Islet of Langerhans (tissue), 1 donor: ENCODE data around the gene SYNDIG1.

Experiments used
- FAIRE-seq: peaks from one replicate; lab custom pipeline; 2011; peaks lifted over from hg19 to GRCh38; lab: Jason Lieb, UNC

Gene SYNDIG1

GRCh38 chr20:24473435-24474223, 4.2 kb downstream of the SYNDIG1 start:
- no peak for FAIRE-seq

- no peak for FAIRE-seq
These were observed 8.6 kb downstream of the SYNDIG1 start for GRCh38 chr20:24477831-24478547.

- no peak for FAIRE-seq
These were observed 9.2 kb downstream of the SYNDIG1 start for GRCh38 chr20:24478584-24478983.

DNA sequence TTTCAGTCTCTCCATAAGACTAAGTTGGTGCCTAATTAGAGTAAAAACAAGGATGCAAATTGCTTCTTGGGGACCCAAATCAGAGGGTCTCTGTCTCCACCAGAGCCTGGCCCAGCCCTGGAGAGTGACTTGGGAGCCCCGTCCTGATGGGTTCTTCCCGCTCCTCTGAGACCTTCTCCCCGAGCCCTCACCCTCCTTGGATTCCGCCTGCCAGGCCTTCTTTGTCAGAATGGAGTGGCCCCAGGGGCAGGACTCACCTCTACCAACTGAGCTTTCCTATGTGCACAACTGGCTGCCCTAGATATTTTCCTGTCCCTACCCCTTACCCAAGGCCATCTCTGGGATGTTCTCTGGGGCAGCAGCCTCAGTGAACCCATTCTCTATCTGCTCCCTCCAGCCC, 9.7 kb downstream of the SYNDIG1 start:
- FAIRE-seq: no peak

- FAIRE-seq: no peak
These were observed 10.2 kb downstream of the SYNDIG1 start for GRCh38 chr20:24479595-24479994.

GRCh38 chr20:24480509-24480908, 11.1 kb downstream of the SYNDIG1 start:
- FAIRE-seq: no peak

DNA sequence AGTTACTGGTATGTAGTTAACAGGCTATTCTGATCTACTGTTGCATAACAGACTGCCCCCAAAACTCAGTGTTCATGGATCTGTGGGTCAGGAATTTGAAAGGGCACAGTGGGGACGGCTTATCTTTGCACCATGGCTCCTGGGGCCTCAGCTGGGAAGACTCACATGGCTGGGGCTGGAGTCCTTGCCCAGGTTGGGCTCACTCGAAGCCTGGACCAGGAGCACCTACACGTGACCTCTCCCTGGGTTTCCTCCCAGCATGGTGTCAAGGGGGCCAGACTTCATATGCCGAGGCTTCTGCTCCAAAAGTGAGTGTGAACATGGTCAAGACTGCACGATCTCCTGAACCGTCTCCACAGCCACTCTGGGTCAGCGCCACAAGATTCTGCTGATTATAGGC, 11.7 kb downstream of the SYNDIG1 start:
- FAIRE-seq: no peak

DNA sequence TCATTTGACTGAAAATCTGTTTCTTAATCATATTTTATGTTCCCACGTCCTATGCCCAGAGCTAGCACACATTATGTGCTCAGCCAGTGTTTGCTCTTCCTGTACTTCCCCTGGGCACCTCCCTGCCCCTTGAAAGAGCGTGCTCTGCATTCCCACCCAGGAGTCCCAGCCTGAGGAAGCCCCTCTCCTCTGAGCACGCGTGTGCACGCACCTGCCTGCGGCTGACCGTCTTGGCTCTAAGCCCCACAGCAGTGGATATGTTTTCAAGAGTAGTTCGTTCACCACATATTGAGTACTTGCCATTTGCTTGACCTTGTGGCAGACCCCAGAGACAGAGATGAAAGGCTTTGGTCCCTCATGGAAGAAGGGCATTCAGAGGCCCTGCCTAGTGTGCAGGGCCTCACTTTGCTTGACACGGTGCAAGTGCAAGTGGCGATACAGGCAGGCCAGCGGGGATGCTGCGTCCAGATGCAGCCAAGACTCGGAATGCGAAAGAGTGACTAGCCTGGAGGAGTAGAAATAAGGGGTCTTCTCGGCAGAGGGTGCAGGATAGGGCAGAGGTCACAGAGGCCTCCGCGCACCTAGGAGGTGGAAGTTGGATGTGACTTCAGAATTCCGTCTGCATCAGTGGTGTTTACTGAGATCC, 14.1 kb downstream of the SYNDIG1 start:
- FAIRE-seq: no peak

DNA sequence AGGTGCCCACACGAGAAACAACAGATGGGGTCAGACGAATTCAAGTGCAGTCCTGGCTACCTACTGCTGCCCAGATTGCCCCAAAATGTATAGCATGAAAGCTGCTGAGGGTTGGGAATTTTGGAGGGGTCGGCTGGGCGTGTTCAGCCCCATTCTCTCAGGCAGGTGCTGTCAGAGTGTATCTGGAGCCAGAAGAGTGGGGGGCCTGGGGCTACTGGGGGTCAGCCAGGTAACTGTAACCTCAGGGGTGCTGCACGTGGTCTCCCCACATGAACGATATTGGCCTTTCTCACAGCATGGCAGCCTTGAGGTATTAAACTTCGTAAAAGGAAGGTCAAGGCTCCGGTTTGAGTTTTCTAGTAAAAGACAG, 14.6 kb downstream of the SYNDIG1 start:
- no peak for FAIRE-seq

DNA sequence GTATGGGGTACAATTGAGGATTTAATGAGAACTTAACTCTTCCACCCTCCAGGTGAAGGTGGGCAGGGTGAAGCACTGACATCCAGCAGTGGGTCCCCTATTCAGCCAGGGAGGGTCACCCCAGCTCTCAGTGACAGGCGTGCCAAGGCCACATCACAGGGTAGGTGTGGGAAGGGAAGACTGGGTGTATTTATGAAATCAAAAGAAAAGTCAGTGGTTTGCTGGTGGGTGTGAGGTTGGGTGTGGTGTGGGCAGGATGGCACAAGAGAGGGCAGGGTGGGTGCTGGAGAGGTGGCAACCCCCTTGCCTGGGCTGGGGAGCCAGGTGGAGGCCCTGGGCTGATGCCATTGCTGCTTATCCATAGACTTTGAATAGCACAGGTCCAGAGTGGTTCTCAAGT, 16.6 kb downstream of the SYNDIG1 start:
- FAIRE-seq: no peak

DNA sequence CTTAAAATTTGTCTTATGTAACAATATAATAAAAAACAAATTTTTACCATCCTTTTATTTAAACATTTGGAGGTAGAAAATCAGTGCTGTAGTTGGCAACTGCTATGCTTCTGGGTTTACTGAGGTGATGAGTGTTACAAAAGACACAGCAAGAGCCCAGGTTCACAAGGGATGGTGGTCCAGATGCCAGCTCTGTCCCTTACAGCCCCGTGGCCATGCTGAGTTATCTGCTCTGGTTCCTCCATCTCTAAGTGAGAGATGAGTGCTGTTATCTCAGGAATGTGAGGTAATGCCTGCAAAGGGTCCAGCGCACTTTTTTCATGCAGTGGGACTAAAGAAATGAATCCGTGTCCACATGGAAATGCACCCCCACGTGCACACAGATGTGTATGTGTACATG, 17.8 kb downstream of the SYNDIG1 start:
- FAIRE-seq: no peak

- FAIRE-seq: no peak
These were observed 18.2 kb downstream of the SYNDIG1 start for GRCh38 chr20:24487648-24488047.

- no peak for FAIRE-seq
These were observed 18.8 kb downstream of the SYNDIG1 start for GRCh38 chr20:24488064-24488799.

- no peak for FAIRE-seq
These were observed 19.4 kb downstream of the SYNDIG1 start for GRCh38 chr20:24488800-24489175.

DNA sequence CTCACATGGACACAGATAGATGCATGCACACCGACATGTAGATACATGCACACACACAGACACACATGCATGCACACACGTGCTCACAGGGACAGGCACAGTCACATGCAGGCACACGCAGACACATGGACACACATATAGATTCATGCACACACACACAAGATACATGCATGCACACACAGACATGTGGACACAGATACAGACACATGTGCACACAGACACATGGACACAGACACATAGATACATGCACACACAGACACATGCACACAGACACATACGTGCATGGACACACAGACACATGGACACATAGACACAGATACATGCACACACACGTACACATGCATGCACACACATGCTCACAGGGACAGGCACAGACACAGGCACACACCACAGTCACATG, 19.8 kb downstream of the SYNDIG1 start:
- FAIRE-seq: no peak

GRCh38 chr20:24489631-24490260, 20.3 kb downstream of the SYNDIG1 start:
- no peak for FAIRE-seq

- no peak for FAIRE-seq
These were observed 21.2 kb downstream of the SYNDIG1 start for GRCh38 chr20:24490598-24490997.

DNA sequence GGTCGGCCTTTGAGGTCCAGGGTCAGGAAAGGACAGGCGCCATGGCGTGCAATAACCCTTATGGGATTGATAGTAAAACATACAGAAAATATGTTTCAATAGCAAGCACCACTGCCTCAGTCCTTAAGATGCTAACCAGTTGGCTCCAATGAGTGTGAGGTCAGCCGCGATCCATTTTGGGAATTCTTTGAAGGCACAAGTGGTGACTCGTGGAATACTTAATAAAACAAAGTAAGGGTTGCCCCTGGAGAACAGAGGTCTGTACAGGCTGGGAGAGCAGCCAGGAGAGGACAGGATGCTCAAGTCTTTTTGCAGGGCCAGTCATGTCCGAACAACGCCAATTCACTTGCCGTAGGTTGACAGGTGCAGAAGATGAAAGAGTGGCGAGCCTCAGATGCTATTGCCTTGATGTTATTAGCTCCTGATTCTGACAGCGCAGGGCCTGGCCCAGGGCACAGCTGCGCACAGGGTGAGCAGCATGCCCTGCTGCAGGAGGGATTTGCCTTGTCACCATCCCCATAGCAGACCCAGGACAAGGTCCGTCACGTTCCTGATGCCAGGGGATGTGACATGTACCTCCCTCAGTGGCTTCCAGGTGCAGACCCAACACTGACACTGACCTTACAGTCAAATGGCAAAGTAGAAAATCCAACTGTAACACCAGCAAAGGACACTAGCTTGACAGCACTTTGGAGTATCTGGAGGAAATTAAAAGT, 21.8 kb downstream of the SYNDIG1 start:
- FAIRE-seq: no peak

DNA sequence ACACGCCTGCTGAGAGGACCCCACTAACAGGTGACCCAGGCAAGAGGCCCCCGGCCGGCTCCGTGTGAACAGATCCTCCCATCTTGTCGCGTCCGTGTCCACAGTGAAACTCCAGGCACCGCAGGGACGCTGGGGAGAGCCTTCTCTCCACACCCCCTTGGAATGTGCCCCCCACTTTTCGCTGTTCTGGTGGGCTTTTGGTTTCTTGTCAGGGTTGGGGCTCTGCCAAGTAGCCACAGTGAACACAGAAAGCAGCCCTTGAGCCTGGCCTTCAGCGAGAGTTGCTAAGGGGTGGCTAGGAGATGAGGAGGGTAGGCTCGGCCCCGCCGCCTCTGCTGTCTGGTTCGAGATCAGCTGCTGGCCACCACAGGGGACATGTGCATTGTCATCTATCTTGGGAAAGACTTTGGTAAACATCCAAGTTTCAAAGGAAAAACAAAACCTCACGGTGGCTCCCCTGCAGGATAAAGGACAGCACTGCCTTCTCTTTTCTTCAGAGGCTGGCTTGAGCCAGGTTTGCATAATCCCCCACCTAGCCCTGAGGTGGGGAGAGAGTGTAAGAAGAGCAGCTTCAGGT, 22.7 kb downstream of the SYNDIG1 start:
- FAIRE-seq: no peak

DNA sequence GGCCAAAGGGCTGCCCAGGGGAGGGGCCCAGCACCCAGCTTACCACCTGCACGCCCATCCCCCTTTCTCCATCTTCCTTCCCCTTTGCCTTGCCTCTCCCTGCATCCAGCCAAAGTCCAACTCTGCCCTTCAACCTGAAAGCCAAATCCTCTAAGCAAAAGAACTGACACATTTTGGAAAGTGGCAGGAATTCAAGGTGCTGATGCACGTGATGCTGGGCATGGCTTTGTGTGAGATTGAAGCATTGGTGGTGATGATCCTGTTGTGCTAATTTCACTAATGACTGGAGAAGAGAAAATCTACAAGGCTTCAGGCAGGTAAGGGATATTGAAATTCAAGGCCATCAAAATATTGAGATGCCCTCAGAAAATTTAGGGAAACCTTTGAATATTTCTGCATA, 23.3 kb downstream of the SYNDIG1 start:
- no peak for FAIRE-seq

DNA sequence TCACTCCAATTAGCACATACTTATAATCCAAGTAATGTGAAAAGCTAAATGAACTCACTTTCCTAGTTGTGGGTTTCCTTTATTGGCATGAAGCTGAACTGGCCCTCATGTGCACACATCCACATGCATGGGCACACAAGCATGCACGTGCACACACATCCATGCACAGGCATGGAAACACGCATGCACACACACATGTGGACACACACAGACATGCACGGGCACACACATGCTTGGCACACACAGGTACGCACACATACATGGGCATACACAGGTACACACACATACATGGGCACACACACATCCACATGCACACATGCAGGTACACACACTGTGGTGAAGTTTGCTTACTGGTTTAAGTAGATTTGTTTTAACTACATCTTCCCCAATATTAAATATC, 23.8 kb downstream of the SYNDIG1 start:
- no peak for FAIRE-seq
